Measurements from ENCODE around the gene DDX10. TPM values are rescaled to one million over a fixed set of nuclear protein-coding genes. Genes with fewer than 3 reads are reported as not detected.

DDX10 gene
- total RNA-seq, 2 donors from 2014 or later = 21.1 to 21.3 TPM

DNA sequence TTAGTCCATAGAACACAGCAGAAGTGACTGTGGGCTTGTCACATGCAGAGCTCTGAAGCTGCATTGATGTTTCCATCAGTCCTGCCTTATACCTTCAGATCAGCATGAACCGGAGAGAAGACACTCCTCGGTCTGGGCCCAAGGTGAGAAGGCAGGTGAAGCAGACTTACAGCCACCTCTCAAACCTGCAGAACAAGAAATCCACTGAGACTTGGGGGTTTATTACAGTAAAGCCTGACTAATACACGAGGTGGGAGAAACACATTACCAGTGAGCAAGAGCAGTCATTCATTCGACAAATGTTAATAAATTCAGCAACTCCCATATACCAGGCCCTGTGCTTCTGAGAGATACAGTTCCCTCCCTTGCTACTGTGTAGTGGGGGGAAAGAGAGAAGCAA lies 279.0 kb downstream of the DDX10 start:
- intact Hi-C loops (cut with DNase I) = no loop called here
- DNase-seq (ENCODE audit: low spot score) = no peak

DNA sequence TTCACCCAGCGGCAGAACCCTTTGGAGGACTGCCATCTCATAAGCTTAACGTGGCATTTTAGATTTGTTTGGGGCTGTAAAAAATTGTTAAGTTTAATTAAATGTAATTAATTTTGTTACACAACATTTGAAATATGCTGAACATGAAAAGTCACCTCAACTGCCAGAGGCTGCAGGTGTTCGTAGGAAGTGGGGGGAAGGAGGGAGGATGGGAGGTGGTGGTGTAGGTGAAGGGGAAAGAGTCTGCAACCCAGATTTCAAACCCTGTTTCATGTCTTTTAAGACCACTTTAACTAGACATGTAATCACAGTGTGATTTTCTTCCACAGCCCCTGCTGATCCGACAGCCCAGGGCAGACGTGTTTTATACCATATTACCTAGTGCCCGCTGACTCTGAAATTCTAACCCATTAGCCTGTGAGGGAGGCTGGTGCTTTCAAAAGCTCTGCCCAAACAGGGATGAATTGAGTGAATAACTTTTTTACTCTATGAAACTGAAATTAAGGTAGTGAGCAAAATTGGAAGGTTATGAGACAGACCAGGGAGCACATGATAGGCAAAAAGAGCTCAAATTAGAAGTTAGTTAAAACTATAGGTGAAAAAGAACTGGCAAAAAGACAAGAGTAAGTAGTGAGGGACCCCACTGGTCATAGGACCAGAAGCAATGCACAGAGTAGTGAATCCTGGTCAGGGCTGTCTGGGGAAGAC lies 279.8 kb downstream of the DDX10 start:
- intact Hi-C loops (cut with DNase I) = no loop called here
- no peak for DNase-seq (ENCODE audit: low spot score)

DNA sequence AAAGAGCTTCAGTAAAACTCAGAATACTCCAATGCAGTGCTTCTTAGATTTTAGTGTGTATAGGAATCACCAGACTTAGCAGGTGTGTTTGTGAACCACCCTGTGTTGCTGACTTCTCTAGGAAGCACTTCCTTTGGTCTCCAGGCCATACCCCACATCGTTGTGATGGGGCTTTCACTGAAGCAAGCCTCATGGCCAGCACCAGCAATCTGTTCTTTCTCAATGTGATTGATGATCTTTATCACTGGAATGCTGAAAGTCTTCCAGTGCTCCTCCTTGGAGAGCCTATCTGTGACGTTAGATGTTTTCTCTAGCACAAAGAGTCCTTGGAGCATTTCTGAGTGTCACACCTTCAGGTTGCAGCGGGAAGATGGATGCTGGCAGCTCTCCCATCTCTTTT lies 280.5 kb downstream of the DDX10 start:
- intact Hi-C loops (cut with DNase I) = no loop called here
- DNase-seq (ENCODE audit: low spot score) = no peak

DNA sequence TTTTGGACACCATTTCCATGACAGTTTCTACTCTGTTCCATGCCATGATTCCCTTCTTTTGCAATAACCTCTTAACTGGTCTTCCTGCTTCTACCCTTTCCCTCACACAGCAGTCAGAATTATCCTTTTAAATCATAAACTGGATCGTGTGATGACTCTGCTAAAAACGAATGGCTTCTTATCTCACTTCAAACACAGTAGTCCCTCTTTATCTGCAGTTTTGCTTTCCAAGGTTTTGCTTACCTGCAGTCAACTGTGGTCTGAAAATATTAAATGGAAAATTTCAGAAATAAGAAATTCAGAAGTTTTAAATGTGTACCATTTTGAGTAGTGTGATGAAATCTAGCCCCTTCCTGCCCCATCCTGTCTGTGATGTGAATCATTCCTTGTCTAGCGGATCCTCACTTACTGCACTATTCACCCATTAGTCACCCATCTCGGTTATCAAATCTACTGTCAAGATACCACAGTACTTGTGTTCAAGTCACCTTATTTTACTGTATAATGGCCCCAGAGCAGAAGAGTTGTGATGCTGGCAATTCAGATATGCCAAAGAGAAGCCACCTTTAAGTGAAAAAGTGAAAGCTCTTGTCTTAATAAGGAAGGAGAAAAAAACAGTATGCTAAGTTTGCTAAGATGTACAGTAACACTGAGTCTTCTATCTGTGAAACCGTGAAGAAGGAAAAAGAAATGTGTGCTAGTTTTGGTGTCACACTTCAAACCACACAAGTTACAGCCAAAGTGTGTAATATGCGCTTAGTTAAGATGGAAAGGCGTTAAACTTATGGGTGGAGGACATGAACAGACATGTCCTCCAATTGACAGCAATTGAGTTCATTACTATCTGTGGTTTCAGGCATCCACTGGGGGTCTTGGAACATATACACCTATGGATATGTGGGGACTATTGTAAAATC lies 283.0 kb downstream of the DDX10 start:
- DNase-seq (ENCODE audit: low spot score) = no peak
- intact Hi-C loops (cut with DNase I) = no loop called here

GRCh38 chr11:108958368-108959104 lies 293.7 kb downstream of the DDX10 start:
- intact Hi-C loops (cut with DNase I) = no loop called here
- DNase-seq (ENCODE audit: low spot score) = no peak

GRCh38 chr11:108959105-108959761 lies 294.4 kb downstream of the DDX10 start:
- DNase-seq (ENCODE audit: low spot score) = no peak
- intact Hi-C loops (cut with DNase I) = no loop called here

- intact Hi-C loops (cut with DNase I) = no loop called here
- DNase-seq (ENCODE audit: low spot score) = no peak
Observed at GRCh38 chr11:108959874-108960273, 295.0 kb downstream of the DDX10 start.

DNA sequence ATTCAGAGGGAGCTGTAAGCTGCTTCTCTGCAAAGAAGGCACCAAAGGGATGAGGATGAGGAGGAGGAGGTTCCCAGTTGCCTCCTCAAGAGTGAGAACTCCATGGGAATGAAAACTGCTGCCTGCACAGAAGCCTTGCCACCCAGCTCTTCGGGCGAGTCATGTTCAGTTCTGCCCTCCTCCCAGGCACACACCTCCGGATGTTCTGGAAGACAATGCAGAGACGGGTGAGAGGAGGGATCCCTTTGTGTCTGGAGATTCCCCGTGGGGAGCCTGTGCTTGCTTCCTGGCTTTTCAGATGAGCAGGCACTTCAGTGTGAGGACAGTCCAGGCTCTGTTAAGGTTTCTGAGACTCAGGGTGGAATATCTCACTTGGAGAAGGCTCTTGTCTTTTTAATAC lies 295.6 kb downstream of the DDX10 start:
- intact Hi-C loops (cut with DNase I) = no loop called here
- no peak for DNase-seq (ENCODE audit: low spot score)

DNA sequence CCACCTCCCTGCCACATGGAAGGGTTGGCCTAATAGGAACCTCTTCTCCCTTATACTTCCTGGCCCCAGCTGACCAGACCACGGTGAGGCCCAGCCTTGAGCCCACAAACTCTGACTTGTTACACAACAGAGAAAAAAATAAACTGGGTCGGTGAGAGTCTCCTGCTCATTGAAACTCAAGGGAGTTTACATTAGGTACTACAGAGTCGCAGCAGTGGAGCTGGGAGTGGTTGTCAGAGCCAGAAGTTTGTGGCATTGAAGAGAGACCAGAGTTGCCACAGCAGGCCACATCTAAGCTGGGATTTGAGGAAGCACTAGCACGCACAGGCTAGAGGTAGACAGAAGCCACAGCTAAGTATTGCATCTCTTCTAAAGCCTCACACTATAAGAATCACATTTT lies 296.2 kb downstream of the DDX10 start:
- DNase-seq (ENCODE audit: low spot score) = no peak
- intact Hi-C loops (cut with DNase I) = no loop called here

DNA sequence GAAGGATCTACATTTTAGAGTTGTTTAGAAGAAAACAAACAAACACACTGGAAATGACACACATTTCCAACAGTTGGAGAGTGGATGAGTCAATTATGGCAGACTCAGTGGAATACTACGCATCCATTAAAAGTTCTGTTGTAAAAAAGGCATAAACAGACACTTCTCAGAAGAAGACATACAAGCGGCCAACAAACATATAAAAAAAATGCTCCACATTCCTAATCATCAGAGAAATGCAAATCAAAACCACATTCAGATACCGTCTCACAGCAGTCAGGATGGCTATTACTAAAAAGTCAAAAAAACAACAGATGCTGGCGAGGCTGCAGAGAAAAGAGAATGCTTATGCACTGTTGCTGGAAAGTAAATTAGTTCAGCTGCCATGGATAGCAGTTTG lies 298.2 kb downstream of the DDX10 start:
- DNase-seq (ENCODE audit: low spot score) = no peak
- intact Hi-C loops (cut with DNase I) = no loop called here

GRCh38 chr11:108965306-108966001 lies 300.6 kb downstream of the DDX10 start:
- DNase-seq (ENCODE audit: low spot score) = no peak
- intact Hi-C loops (cut with DNase I) = no loop called here

DNA sequence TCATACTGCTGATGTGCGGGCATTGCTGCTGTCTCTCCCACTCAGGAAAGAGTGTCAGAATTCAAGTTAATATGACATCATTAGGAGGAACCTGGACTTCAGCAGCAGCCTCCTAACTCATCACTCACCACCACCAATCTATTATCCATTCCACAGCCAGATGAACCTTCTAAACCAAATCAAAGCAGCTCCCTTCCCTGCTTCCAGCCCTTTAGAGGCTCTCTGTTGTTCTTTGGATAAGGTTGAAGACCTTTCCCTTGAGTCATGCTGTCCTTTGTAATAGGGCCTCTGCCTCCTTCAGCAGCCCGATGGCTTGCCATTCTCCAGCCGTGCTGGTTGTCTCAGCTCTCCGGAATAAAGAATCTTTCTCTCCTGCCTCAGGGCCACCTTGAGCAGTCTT lies 301.3 kb downstream of the DDX10 start:
- intact Hi-C loops (cut with DNase I) = no loop called here
- no peak for DNase-seq (ENCODE audit: low spot score)

- DNase-seq (ENCODE audit: low spot score) = no peak
- intact Hi-C loops (cut with DNase I) = no loop called here
Observed at GRCh38 chr11:108966978-108967377, 302.1 kb downstream of the DDX10 start.

DNA sequence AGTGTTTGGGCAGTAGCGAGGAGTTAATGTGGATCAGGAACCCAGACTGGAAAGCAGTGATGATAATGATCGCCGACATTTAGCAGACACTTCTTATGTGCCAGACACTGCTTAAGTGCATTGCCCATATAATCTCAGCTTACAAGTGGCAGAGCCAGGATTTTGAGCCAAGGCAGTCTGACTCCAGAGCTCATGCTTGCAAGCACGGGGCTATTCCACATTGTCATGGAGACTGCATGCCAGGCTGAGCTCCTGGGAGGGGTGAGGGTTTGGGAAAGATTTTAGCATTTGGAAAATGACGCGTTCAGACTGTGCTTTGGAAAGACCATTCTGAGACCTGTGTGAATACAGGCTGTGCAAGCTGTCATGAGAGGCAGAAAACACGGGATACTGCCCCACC lies 302.7 kb downstream of the DDX10 start:
- DNase-seq (ENCODE audit: low spot score) = no peak
- intact Hi-C loops (cut with DNase I) = no loop called here

DNA sequence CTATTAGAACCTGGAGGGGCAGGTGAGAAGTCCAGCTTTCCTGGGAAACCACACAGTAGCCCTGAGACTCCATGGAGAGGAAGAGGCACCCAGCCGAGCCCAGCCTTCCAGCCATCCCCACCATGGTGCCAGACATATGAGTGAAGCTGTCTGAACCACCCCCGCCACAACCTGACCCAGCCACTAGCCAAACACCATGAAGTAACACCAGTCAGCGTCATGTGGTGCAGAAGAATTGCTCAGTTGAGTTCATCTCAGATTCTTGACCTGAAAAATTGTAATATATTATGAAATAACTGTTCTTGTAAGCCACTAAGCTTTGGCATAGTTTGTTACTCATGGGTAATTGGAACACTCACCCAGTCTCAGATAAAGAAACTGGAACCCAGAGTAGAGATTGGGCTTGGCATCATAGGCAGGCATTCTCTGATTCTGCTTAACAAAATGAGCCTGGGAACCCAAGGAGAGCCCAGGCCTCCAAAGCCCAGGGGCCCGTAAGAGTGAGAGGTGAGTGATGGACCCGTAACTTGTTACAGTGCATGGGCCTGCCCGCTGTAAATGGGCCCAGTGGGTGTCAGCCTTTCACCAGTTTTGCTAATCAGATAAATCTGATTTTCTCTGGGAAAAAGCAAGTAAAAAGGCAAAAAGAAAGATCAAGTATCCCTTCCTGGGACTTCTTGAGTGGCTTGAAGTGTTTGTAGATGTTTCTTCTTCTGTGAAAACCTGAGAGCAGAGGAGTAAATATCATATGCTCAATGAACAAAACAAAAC lies 305.5 kb downstream of the DDX10 start:
- intact Hi-C loops (cut with DNase I) = no loop called here
- no peak for DNase-seq (ENCODE audit: low spot score)

DNA sequence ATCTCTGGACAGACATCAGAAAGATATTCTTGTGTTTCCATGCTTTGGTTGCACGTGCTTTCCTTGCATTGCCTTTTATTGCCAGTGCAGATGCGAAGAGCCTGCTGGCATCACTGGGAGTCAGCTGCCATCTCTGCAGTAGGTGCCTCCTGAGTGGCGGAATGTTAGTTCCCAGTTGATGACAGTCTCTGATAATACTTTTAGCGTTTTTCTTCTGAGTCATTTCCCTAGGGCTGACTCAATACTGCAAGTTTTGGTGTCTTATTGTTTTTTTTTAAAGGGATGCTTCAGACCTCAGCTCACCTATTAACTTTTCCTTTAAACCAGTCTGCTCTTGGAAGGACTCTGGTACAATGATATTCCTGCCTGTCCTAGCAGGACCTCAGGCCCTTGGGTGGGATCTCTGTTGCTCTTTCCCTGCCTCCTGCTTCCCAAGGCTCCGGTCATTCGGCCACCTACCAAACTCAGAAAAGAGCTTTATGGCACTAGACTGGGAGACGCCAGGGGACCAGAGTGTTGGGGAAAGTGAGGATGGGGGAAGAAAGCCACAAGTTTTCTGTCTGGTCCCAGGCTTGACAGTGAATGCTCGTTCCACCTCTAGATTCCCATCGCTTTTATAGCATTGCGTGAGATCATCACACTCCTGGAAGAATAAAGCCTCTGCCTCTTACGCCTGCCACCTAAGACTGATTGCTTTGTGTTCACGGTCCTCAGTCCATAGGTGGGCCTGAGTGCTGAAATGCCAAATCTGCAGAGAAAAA lies 308.7 kb downstream of the DDX10 start:
- DNase-seq (ENCODE audit: low spot score) = no peak
- intact Hi-C loops (cut with DNase I) = no loop called here

DNA sequence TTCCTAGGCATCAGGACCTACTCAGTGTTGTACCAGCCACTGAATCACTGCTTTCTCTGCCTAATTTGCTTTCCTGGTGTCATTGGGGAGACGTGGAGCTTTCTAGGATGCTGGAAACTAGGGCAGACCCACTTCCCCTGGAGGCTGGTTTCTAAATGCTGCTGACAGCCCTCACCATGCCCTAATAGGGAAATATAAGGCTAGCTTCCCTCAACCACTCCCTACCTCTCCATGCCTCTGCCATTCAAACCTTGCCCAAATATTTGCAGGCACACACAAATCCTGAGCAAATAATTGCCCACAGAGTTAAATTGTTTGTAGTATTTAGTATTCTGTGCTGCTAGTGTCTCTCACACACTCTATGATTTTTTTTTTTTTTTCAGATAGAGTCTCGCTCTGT lies 310.2 kb downstream of the DDX10 start:
- intact Hi-C loops (cut with DNase I) = no loop called here
- DNase-seq (ENCODE audit: low spot score) = no peak

DNA sequence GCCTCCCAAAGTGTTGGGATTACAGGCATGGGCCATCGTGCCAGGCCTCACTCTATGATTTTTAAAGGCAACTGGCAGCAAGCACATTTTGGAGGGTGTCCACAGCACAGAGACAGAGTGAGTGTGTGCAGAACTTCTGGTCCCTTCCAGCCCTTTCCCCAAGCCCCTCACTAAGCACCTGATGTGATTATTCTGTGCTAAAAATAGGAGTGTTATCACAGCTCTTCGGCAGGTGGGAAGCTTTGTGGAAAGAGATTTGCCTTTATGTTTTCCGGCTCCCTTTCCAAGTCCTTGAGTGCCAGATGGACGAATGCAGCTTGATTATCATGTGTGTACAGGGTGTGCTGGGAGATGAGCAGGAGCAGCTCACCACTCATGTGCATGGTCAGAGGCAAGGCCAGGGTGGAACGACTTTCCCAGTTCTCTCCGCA lies 310.8 kb downstream of the DDX10 start:
- no peak for DNase-seq (ENCODE audit: low spot score)
- intact Hi-C loops (cut with DNase I) = no loop called here
